ENCODE data around the gene BOD1.

GRCh38 chr5:173634465-173634983 lies 18.1 kb upstream of the BOD1 start:
- TF ChIP-seq, protein P1, sequence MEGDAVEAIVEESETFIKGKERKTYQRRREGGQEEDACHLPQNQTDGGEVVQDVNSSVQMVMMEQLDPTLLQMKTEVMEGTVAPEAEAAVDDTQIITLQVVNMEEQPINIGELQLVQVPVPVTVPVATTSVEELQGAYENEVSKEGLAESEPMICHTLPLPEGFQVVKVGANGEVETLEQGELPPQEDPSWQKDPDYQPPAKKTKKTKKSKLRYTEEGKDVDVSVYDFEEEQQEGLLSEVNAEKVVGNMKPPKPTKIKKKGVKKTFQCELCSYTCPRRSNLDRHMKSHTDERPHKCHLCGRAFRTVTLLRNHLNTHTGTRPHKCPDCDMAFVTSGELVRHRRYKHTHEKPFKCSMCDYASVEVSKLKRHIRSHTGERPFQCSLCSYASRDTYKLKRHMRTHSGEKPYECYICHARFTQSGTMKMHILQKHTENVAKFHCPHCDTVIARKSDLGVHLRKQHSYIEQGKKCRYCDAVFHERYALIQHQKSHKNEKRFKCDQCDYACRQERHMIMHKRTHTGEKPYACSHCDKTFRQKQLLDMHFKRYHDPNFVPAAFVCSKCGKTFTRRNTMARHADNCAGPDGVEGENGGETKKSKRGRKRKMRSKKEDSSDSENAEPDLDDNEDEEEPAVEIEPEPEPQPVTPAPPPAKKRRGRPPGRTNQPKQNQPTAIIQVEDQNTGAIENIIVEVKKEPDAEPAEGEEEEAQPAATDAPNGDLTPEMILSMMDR (IDR thresholded peaks at IDR 0.05 in 2 of 3, conservative IDR thresholded peaks at IDR 0.05 in 1 of 3; ENCODE audit: control insufficient read depth in 2 of 3, extremely low read depth in 1 of 3, insufficient read depth in 1 of 3, low read depth in 3 of 3, low read length in 3 of 3), result no peak
- no peak for TF ChIP-seq POLR2AphosphoS5 (IDR thresholded peaks at IDR 0.05; ENCODE audit: low read length)
- no peak for TF ChIP-seq CHD2 (IDR thresholded peaks at IDR 0.05; ENCODE audit: borderline replicate concordance, low read depth, low read length)
- TF ChIP-seq SMAD5 (IDR thresholded peaks at IDR 0.05; ENCODE audit: low read depth), result no peak

Measured in GM12878 (cell line).